HG03520 (cell line): ENCODE data around the gene YAF2.
A peak's percentile ranks its signal among the peaks of the same experiment; 100 is the strongest.

Source experiments
- ATAC-seq: cut with Tn5 transposase; IDR thresholded peaks from one replicate; pipeline ENCODE4 v1.9.1; 2021; ENCODE audit warnings: mild to moderate bottlenecking, moderate library complexity; ENCODE audit not compliant: unreplicated experiment

The YAF2 gene, protein sequence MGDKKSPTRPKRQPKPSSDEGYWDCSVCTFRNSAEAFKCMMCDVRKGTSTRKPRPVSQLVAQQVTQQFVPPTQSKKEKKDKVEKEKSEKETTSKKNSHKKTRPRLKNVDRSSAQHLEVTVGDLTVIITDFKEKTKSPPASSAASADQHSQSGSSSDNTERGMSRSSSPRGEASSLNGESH

GRCh38 chr12:42238240-42239140 is at the start of gene YAF2:
TSS of gene YAF2 (minus strand) at chr12:42238248. CDS start at chr12:42238180, 68 bp downstream.
- peak; percentile 74 for ATAC-seq

- no peak for ATAC-seq
These were observed 48.7 kb upstream of the YAF2 start for GRCh38 chr12:42286741-42287140.

GRCh38 chr12:42285431-42285830 is 47.4 kb upstream of the YAF2 start:
- ATAC-seq = no peak

DNA sequence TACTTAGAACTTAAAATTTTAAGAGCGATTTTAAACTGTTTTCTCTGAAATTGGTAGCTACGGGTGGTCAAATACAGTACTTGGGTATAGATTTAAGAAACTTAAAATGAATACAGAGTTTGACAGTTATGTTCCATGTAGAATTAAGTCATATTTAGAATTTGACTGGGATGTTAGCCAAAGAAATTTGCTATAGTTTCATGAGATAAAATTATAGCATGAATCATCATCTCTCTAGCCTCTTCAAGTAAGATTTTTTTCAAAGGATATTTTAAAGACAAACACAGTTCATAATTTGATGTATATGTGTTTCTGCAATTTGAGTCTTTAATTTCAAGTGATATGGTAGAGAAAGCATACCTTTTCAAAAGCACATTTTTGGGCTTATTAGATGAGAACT is 46.8 kb upstream of the YAF2 start:
- ATAC-seq = no peak

DNA sequence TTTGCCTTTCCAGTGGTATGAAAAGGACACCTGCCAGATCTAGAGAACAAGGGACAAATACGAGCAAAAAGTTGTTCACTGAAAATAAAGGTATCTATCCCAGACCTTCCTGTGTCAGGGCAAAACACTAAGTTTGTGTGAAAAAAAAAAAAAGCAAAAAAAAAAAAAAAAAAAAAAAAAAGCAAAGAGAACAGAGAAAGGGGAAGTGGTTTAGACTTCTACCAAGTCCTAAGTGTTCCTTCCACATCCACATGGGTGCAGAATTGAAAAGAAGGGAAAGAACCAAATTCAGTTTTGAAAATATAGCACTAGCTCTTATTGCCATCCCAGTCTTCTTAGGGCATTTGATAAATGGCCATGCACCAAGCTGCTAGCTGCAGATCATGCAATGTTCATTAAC is 46.1 kb upstream of the YAF2 start:
- no peak for ATAC-seq

- ATAC-seq = no peak
These were observed 45.7 kb upstream of the YAF2 start for GRCh38 chr12:42283739-42284138.

DNA sequence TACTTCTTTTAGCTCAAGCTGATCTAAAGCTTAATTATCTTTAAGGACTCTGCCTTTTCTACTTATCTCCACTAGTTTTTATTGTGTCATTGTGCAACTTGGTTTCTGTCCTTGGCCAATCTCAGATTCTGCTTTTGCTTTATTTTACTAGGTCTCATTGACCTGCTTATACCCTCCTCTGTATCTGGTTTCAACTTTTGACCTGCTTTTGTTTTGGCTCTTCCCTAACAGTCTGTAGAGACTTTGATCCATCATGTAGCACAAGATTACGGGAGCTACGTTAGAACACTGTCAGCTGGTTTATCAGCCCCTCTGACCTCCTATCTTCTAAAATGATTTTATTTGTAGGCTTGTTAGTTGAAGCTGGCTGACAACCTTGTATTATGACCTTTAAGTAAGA is 44.2 kb upstream of the YAF2 start:
- no peak for ATAC-seq

DNA sequence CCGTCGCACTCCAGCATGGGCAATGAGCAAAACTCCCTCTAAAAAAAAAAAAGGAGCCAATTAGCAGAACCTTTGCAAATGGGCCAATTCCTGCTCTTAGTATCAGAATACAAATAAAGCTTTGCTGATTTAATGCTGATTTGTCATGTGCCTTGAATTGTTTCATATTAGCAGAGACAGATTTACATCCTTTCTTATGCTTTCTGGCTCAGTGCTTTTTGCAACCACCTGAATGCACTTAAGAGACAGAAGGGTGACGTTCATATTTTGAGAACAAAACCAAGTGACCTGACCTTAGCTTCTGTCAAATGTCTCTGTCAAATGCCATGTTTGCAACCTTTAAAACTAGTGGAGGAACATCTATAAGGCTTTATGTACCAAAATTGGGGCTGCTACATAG is 43.8 kb upstream of the YAF2 start:
- no peak for ATAC-seq

DNA sequence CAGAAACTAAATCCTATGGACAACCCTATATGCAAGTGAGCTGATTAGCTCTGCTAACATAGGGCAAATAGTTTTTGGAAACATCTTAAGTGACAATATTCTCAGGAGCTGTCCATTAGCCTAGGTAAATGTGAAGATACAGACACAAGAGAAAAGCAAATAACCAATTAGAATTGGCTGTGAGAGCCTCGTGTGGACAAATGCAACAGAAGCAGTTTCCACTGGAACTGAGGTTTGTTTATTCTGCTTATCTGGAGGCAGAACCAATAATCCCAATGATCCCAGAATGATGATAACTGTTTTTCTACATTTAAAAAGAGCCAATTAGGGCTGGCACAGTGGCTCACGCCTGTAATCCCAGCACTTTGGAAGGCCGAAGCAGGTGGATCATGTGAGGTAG is 43.2 kb upstream of the YAF2 start:
- no peak for ATAC-seq

- ATAC-seq = no peak
These were observed 40.1 kb upstream of the YAF2 start for GRCh38 chr12:42278128-42278510.

GRCh38 chr12:42277396-42278127 is 39.5 kb upstream of the YAF2 start:
- no peak for ATAC-seq

DNA sequence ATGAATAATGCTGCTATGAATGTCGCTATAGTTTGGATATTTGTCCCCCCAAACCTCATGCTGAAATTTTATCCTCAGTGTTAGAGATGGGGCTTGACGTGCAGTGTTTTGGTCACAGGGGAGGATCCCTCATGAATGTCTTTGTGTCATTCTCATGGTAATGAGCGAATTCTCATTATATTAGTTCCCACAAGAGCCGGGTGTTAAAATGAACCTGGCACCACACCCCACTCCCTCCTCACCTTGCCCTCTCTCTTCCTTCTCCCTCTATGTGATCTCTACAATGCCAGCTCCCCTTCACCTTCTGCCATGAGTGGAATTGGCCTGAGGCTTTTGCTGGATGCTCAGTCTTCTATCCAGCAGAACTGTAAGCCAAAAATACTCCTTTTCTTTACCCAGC is 37.5 kb upstream of the YAF2 start:
- ATAC-seq = no peak

DNA sequence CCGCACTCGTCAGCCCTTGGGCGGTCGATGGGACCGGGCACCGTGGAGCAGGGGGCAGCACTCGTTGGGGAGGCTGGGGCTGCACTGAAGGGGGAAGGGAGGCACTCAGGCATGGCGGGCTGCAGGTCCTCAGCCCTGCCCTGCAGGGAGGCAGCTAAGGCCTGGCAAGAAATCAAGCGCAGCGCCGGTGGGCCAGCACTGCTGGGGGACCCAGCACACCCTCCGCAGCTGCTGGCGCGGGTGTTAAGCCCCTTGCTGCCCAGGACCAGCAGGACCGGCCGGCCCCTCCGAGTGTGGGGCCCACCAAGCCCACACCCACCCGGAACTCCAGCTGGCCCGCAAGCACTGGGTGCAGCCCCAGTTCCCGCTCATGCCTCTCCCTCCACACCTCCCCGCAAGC is 35.7 kb upstream of the YAF2 start:
- ATAC-seq = no peak

GRCh38 chr12:42270596-42270995 is 32.5 kb upstream of the YAF2 start:
- ATAC-seq = no peak

GRCh38 chr12:42267413-42268190 is 29.6 kb upstream of the YAF2 start:
- no peak for ATAC-seq

DNA sequence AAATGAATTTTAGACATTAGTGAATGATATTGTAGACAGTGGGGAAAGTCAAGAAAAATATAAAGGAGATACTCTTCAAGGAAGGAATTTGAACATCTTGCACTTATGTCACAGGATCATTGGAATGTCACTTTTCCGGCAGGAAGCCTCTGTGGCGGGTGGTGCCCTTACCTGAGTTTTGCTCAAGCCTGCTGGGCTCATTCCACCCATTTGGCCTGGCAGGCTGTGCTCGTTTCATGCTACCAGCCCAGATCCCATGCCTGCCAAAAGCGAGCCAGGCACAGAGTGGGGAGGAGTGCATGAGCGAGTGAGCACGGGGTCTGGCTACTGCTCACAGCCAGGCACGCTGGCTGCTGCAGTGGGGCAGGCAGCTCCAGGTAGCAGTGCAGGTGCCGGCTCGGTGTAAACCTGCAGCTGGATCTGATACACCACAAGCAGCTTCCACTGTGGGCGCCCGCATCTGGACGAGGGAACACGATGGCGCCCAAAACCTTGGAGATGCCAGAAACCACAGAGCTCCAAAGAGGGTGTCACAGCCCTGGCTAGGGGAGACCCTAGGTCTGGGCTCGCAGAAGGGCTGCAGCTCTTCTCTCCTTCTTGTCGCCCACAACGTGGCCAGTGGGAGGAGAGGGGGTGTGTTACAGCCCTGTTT is 28.7 kb upstream of the YAF2 start:
- no peak for ATAC-seq

DNA sequence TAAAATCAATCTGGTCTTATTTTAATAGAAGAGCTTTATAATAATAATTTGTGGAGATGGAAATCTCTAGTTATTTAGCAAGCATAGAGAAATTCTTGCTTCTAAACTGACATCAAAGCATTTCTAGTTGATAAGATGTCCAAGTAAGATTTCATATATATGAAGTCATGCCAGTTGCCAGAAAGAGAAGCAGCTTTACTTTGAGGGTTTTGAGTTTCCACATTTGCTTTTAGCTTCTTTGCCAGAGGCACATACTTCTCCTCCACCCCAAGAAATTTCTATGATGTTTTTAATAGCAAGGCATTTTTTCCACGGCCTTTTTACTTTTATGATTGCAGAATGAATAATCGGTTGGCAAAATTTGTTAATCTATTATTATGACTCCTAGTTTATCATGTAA is 24.2 kb upstream of the YAF2 start:
- ATAC-seq = no peak

GRCh38 chr12:42261708-42262107 is 23.7 kb upstream of the YAF2 start:
- ATAC-seq = no peak

GRCh38 chr12:42260518-42260917 is 22.5 kb upstream of the YAF2 start:
- ATAC-seq = no peak

DNA sequence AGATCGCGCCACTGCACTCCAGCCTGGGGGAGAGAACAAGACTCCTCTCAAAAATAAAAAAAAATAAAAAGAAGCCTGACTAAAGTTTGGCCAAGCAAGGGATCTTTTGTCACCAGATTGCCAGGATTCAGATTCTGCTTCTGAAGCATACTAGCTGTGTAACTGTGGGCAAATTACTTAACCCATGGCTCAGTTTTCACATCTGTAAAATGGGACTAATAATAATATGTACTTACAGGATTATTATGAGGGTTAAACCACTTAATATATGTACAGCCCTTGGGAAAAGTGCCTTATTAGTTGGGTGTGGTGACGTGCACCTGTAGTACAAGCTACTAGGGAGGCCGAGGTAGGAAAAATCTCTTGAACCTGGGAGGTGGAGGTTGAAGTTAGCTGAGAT is 21.7 kb upstream of the YAF2 start:
- ATAC-seq = no peak

DNA sequence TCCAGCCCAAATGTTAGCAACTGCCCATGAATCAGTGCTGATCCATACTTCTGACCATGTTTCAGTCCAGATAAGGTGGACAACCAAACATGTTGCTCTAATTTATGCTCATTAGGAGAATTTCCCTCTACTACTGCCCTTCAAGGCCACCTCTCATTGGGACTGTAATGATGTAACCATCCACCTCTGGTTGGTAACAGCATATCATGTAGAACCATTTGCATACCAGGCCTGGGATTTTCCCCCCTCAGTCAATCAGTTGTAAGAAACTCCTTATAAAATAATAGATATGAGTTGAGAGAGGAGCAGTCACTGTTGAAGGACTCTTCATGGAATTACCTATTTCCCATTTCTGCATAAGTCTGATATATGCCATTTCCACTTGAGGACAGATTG is 17.8 kb upstream of the YAF2 start:
- ATAC-seq = no peak
